ENCODE results near the gene STAT5A. TPM values are rescaled to one million over a fixed set of nuclear protein-coding genes. Genes with fewer than 3 reads are reported as not detected.
A peak's percentile ranks its signal among the peaks of the same experiment; 100 is the strongest.

Gene STAT5A
- total RNA-seq, 1 donor from 2014 or later = 2.9 TPM

DNA sequence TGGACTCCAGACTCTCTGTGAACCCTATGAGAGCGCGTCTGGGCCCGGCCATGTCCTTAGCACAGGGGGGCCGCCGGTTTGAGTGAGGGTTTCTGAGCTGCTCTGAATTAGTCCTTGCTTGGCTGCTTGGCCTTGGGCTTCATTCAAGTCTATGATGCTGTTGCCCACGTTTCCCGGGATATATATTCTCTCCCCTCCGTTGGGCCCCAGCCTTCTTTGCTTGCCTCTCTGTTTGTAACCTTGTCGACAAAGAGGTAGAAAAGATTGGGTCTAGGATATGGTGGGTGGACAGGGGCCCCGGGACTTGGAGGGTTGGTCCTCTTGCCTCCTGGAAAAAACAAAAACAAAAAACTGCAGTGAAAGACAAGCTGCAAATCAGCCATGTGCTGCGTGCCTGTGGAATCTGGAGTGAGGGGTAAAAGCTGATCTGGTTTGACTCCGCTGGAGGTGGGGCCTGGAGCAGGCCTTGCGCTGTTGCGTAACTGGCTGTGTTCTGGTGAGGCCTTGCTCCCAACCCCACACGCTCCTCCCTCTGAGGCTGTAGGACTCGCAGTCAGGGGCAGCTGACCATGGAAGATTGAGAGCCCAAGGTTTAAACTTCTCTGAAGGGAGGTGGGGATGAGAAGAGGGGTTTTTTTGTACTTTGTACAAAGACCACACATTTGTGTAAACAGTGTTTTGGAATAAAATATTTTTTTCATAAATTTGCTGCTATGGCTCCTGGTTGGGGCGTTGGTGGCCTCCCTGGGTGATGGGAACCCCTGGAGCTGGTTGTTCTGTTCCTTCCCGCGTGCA, 23.1 kb downstream of the STAT5A start:
- H3K27me3 Mint-ChIP-seq (ENCODE audit: low read depth) = no peaks in the 10 kb centered on the region
- TF ChIP-seq, protein P1, sequence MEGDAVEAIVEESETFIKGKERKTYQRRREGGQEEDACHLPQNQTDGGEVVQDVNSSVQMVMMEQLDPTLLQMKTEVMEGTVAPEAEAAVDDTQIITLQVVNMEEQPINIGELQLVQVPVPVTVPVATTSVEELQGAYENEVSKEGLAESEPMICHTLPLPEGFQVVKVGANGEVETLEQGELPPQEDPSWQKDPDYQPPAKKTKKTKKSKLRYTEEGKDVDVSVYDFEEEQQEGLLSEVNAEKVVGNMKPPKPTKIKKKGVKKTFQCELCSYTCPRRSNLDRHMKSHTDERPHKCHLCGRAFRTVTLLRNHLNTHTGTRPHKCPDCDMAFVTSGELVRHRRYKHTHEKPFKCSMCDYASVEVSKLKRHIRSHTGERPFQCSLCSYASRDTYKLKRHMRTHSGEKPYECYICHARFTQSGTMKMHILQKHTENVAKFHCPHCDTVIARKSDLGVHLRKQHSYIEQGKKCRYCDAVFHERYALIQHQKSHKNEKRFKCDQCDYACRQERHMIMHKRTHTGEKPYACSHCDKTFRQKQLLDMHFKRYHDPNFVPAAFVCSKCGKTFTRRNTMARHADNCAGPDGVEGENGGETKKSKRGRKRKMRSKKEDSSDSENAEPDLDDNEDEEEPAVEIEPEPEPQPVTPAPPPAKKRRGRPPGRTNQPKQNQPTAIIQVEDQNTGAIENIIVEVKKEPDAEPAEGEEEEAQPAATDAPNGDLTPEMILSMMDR (conservative IDR thresholded peaks at IDR 0.05) = no peak
- peaks cover 4% of the 10 kb centered on the region for H3K36me3 Mint-ChIP-seq (ENCODE audit: low read depth)
- H3K4me1 Mint-ChIP-seq = peaks cover 44% of the 10 kb centered on the region
- no peak overlapping the region for H3K27ac Mint-ChIP-seq (ENCODE audit: unreplicated experiment)
- H3K4me3 Mint-ChIP-seq = peak overlapping the region; percentile 56
- no peaks in the 10 kb centered on the region for H3K9me3 Mint-ChIP-seq
- DNase-seq (ENCODE audit: low read depth, low spot score) = no peak

DNA sequence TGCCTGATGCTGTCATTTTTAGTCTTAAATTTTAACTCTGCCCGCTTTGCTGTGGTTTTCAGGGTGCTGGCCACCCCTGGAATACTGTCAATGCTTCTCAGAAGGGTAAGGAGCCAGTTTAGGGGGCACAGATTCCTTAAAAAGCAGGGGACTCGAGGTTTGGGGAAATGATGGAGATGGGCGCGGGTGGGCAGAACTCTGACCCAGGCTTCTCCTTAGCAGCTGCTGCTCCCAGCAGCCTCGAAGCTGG, 23.7 kb downstream of the STAT5A start:
- H3K27me3 Mint-ChIP-seq (ENCODE audit: low read depth) = no peaks in the 10 kb centered on the region
- no peak overlapping the region for H3K4me3 Mint-ChIP-seq
- peaks cover 49% of the 10 kb centered on the region for H3K4me1 Mint-ChIP-seq
- H3K9me3 Mint-ChIP-seq = no peaks in the 10 kb centered on the region
- TF ChIP-seq, protein P1 (conservative IDR thresholded peaks at IDR 0.05) = no peak
- H3K27ac Mint-ChIP-seq (ENCODE audit: unreplicated experiment) = no peak overlapping the region
- DNase-seq (ENCODE audit: low read depth, low spot score) = no peak
- peaks cover 4% of the 10 kb centered on the region for H3K36me3 Mint-ChIP-seq (ENCODE audit: low read depth)

DNA sequence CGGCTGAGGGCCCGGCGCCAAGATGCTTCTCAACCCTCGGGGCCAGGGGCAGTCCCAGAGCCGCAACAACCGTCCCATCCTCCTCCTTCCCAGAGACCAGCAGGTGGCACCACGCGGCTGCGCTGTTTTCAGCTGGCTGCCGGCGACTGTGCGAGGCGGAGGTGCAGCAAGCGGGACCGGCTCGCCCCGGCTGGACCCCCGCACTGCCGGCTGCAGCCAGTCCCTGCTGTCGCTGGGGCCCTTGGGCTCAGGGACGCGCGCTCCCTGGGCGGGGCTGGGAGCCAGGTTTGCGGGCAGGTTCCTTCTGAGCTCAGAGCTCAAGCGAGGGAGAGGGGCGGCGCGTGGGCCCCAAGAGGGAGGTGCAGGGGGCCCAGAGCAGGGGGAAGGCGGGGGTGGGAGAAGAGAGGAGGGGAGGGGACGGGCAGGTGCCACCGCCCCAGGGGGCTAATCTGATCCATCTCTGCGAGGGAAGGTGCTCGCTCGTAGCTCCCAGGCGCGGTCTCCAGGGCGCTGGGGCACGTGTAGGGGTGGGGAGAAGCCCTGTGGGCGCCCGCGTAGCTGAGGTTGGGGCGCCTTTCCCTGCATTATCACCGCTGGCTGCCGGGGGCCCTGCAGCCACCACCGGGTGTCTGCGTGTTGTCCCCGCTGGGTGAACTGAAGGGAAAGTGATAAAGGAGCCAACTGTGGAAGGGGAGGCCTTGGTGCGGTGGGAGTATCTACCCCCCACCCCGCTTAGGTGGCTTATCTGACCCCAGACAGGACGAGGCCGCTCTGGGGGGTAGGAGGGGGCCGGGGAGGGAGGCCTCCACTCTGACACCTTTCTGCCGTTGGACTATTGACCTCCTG, 24.2 kb downstream of the STAT5A start:
- DNase-seq (ENCODE audit: low read depth, low spot score) = peak; percentile 75
- H3K4me3 Mint-ChIP-seq = no peak overlapping the region
- H3K4me1 Mint-ChIP-seq = peaks cover 55% of the 10 kb centered on the region
- no peak overlapping the region for H3K27ac Mint-ChIP-seq (ENCODE audit: unreplicated experiment)
- H3K9me3 Mint-ChIP-seq = no peaks in the 10 kb centered on the region
- H3K27me3 Mint-ChIP-seq (ENCODE audit: low read depth) = no peaks in the 10 kb centered on the region
- TF ChIP-seq, protein P1 (conservative IDR thresholded peaks at IDR 0.05) = peak; percentile 69
- peaks cover 4% of the 10 kb centered on the region for H3K36me3 Mint-ChIP-seq (ENCODE audit: low read depth)

DNA sequence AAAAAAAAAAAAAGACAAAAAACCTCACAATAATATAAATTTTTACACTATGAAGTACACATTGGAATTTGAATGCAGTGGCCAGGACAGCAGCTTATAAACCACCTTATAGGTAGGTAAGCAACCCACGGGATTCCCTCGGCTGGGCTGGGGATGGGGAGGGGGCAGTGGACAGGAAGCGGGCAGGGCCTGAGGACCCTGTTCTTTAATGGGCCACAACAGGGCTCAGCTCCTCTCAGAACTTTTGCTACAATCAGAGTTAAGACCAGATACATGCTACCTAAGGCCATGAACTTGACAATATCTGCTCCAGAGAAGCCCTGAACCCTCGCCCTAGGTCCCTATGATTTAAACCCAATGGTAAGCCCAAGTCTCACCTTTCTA, 25.1 kb downstream of the STAT5A start:
- Mint-ChIP-seq H3K9me3 (no peaks in the 10 kb centered on the region), H3K27me3 (ENCODE audit: low read depth) (no peaks in the 10 kb centered on the region), H3K4me3 (no peak overlapping the region), H3K27ac (ENCODE audit: unreplicated experiment) (no peak overlapping the region), H3K4me1 (peaks cover 55% of the 10 kb centered on the region), H3K36me3 (ENCODE audit: low read depth) (peaks cover 4% of the 10 kb centered on the region)
- TF ChIP-seq, protein P1 (conservative IDR thresholded peaks at IDR 0.05) = no peak
- no peak for DNase-seq (ENCODE audit: low read depth, low spot score)

DNA sequence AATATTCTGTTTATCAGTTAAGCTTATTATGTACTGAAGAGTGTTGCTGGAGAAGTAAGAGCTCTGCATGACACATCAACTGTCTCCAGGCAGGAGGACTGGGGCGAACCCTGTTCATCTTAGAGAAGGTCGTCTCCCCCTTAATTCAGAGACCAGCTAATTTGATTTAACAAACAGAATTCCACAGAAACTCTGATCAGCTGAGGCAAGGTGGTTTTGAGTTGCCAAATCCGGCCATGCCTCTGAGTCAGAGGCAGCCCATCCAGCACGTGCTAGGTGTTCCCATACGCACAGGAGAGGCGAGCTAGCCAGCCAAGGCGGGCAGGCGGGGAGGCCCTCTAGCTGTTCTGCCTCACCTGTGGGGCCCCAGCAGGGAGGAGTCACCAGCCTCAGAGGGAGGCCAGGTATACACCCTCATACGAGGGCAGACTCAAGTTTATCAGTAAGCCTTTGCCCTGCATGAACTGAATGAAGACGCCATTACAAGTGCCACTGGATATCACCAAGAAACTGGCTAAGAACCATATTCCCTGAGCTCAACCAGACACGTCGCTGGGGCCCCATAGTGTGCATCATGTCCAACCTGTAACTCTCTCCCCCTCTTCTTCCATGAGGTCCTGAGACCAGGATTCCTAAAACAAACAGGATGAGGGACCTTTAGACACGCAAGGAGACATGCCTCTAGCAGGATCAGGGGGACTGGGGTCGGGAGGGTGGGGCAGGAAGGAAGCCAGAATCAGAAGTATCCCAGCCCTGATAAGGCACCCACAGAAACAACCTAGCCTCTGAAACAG, 25.7 kb downstream of the STAT5A start:
- no peak for DNase-seq (ENCODE audit: low read depth, low spot score)

More for the DNA sequence above, 25.7 kb downstream of the STAT5A start:
- Mint-ChIP-seq H3K36me3 (ENCODE audit: low read depth) (peaks cover 7% of the 10 kb centered on the region), H3K4me3 (no peak overlapping the region), H3K27ac (ENCODE audit: unreplicated experiment) (no peak overlapping the region), H3K4me1 (peaks cover 55% of the 10 kb centered on the region), H3K9me3 (no peaks in the 10 kb centered on the region), H3K27me3 (ENCODE audit: low read depth) (no peaks in the 10 kb centered on the region)
- TF ChIP-seq, protein P1 (conservative IDR thresholded peaks at IDR 0.05) = no peak
